Prostate gland (tissue), 2 donors: ENCODE data around the gene USP8. TPM values are rescaled to one million over a fixed set of nuclear protein-coding genes. Genes with fewer than 3 reads are reported as not detected.

Experiments used
- DNase-seq: peaks from one replicate; pipeline ENCODE4 v3.0.0-alpha.2; 2019; ENCODE audit warnings: low spot score
- H3K27ac ChIP-seq, 2 donors: fragments of 200-600 bp; sonication (generic); 2 replicates each; pipeline ENCODE4 v1.5.1; 2017 to 2019
- H3K27me3 ChIP-seq: fragments of 200-600 bp; sonication (generic); replicated peaks from 2 replicates; pipeline ENCODE4 v1.5.1; 2019; ENCODE audit not compliant: insufficient read depth
- H3K36me3 ChIP-seq, 2 donors: fragments of 200-600 bp; sonication (generic); 1 replicate in 1 of 2; 2 replicates in 1 of 2; pipeline versions ENCODE4 v1.5.1 to v1.8.1; 2017 to 2019
- H3K4me1 ChIP-seq: fragments of 200-600 bp; sonication (generic); replicated peaks from 2 replicates; pipeline ENCODE4 v1.5.1; 2019
- H3K4me3 ChIP-seq, 2 donors: fragments of 200-600 bp; sonication (generic); 2 replicates each; pipeline ENCODE4 v1.5.1; 2017 to 2019
- H3K9me3 ChIP-seq: fragments of 200-600 bp; sonication (generic); 2 replicates; pipeline ENCODE4 v1.5.1; 2017
- CTCF ChIP-seq, 4 experiments: fragments of 200-600 bp in 2 of 4; fragments of 450-650 bp in 2 of 4; sonication (generic) in 2 of 4; IDR thresholded peaks; 1 replicate in 3 of 4; 2 replicates in 1 of 4; pipeline ENCODE4 v1.5.1; 2016 to 2019; ENCODE audit warnings: antibody characterized with exemption in 4 of 4, mild to moderate bottlenecking in 2 of 4, moderate library complexity in 2 of 4
- POLR2A ChIP-seq: fragments of 450-650 bp; IDR thresholded peaks from one replicate; pipeline ENCODE4 v1.6.1; 2016; ENCODE audit warnings: antibody characterized with exemption, mild to moderate bottlenecking
- POLR2AphosphoS5 ChIP-seq: sonication (generic); formaldehyde crosslinking; IDR thresholded peaks from one replicate; pipeline ENCODE4 v1.6.1; 2017; ENCODE audit warnings: antibody characterized with exemption
- WGBS: methylation state at CpG from one replicate; pipeline ENCODE4 v1.1.5; 2018; 5-methylcytosine and 5-hydroxymethylcytosine counted together
- intact Hi-C: fragments of 100-400 bp; cut with DNase I; formaldehyde crosslinking; loops from one replicate; pipeline ENCODE4 v1.14.2; 2022
- total RNA-seq, 2 donors: library from RNA; depleted of rRNA; stranded (reverse); fragments of >200 nt; gene quantifications; one replicate each; pipeline ENCODE4 v1.1.0, GENCODE V29; 2016

The USP8 gene
- total RNA-seq, 2 donors from 2014 or later = 56.3 to 80.5 TPM

GRCh38 chr15:50549326-50549725 is 125.1 kb downstream of the USP8 start:
- Histone ChIP-seq H3K27ac (no peak overlapping the region), H3K4me3 (no peak overlapping the region), H3K36me3 (no peaks in the 10 kb centered on the region), H3K9me3 (no peaks in the 10 kb centered on the region), H3K4me1 (no peaks in the 10 kb centered on the region), H3K27me3 (no peaks in the 10 kb centered on the region)
- DNase-seq = no peak
- intact Hi-C loops = no loop called here
- no peak for TF ChIP-seq CTCF (IDR thresholded peaks at IDR 0.05)
- WGBS = 81% methylated on average over 7 of the region's 7 CpGs

- H3K36me3 ChIP-seq = no peaks in the 10 kb centered on the region
- H3K27me3 ChIP-seq = no peaks in the 10 kb centered on the region
- no peak overlapping the region for H3K4me3 ChIP-seq
- H3K9me3 ChIP-seq = no peaks in the 10 kb centered on the region
- no peak for DNase-seq
- no peak overlapping the region for H3K27ac ChIP-seq
- TF ChIP-seq POLR2AphosphoS5 = no peak
- TF ChIP-seq CTCF (IDR thresholded peaks at IDR 0.05) = no peak
- no peak for TF ChIP-seq POLR2A
- intact Hi-C loops = no loop called here
- no peaks in the 10 kb centered on the region for H3K4me1 ChIP-seq
- 82% methylated on average over 4 of the region's 4 CpGs for WGBS
These were observed 128.0 kb downstream of the USP8 start for GRCh38 chr15:50552238-50552637.

GRCh38 chr15:50556642-50557371 is 132.6 kb downstream of the USP8 start:
- no peak for TF ChIP-seq POLR2AphosphoS5
- no peak for TF ChIP-seq POLR2A
- TF ChIP-seq CTCF (IDR thresholded peaks at IDR 0.05) = no peak
- no peaks in the 10 kb centered on the region for H3K4me1 ChIP-seq
- H3K27ac ChIP-seq = no peak overlapping the region
- intact Hi-C loops = no loop called here
- 97% methylated on average over 2 of the region's 2 CpGs for WGBS
- H3K36me3 ChIP-seq = no peaks in the 10 kb centered on the region
- no peaks in the 10 kb centered on the region for H3K9me3 ChIP-seq
- H3K4me3 ChIP-seq = no peak overlapping the region
- no peaks in the 10 kb centered on the region for H3K27me3 ChIP-seq
- no peak for DNase-seq

GRCh38 chr15:50558012-50558411 is 133.8 kb downstream of the USP8 start:
- 100% methylated on average over 2 of the region's 2 CpGs for WGBS
- no peak for DNase-seq
- intact Hi-C loops = no loop called here

More at GRCh38 chr15:50558012-50558411, 133.8 kb downstream of the USP8 start:
- Histone ChIP-seq H3K27me3 (no peaks in the 10 kb centered on the region), H3K36me3 (no peaks in the 10 kb centered on the region), H3K9me3 (no peaks in the 10 kb centered on the region), H3K4me3 (no peak overlapping the region), H3K27ac (no peak overlapping the region), H3K4me1 (no peaks in the 10 kb centered on the region)
- TF ChIP-seq POLR2AphosphoS5 = no peak
- TF ChIP-seq POLR2A = no peak
- no peak for TF ChIP-seq CTCF (IDR thresholded peaks at IDR 0.05)
